A673 (cell line): Measurements from ENCODE around the gene ANKS1B.

Experiments
- CTCF ChIP-seq: fragments of 300-800, 200-600 bp; sonication (generic); conservative IDR thresholded peaks from 2 replicates; pipeline ENCODE4 v1.5.1; 2017; ENCODE audit warnings: low read depth, mild to moderate bottlenecking, antibody characterized with exemption, low read length, moderate library complexity, mixed read lengths
- EZH2 ChIP-seq: fragments of 200-600 bp; sonication (generic); IDR thresholded peaks from 2 replicates; pipeline ENCODE4 v1.6.1; 2017; ENCODE audit warnings: borderline replicate concordance, low read depth, mild to moderate bottlenecking, mixed read lengths, antibody characterized with exemption, low read length; ENCODE audit not compliant: poor library complexity, severe bottlenecking

DNA sequence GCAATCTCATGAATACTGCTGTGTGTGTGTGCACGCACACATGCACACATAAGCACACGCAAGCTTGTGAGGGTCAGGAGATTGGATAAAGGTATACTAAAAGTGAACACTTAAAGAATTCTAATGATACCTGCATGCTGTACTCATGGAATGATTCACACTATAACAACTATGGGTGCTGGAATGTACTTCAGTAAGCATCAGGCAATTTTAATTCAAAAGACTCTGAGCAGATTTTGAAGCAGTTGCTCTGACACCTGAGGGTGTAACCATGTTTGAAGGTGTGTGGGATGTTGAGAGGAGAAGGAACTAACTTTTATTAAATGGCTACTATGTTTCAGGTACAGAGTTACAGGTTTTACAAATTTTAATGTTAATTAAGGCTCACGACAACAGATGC lies 275.6 kb downstream of the ANKS1B start:
- no peak for TF ChIP-seq CTCF
- no peak for TF ChIP-seq EZH2
